HK-2 (cell line): Measurements from ENCODE around the gene ACO2.
"Not testable (repeated sequence)": the region's sequence is repeated elsewhere in the genome, so short reads cannot be mapped to it uniquely, and the experiment has no call there.

Experiments
- DNase-seq: peaks from one replicate; pipeline ENCODE4 v3.0.0-alpha.2; 2018; ENCODE audit not compliant: unreplicated experiment

ACO2 gene

DNA sequence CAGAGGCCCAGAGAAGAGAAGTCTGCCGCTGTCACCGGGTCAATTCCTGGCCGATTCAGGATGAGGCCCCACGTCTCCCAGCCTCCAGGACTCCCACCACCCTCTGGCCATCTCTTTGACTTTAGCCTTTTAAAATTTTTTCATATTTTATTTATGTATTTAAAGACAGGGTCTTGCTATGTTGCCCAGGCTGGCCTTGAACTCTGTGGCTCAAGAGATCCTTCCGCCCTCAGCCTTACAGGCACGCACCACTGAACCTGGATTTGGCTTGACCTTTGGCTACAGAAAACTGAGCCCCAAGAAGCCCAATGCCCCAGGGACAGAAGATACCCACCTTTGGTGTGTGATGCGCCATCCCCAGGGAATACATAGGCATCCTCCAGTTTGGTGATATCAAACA is 71.4 kb downstream of the ACO2 start:
- DNase-seq, result no peak

DNA sequence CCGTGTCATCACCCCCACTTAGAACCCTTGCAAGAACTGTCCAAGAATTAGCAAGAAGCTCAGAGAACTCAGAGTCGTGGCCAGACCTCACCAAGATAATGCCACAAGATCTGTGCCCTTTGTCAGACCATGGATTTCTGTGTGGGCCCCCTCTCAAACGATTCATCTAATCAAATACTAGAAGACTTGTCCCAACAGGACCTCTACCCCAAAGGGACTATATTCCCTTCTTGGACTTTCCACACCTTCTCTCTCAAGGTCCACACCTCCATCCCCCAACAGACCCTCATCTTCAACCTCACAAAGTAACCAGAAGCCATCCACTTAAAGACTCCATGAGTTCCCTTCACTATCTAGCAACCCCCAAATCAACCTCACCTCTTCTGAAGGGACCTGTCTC is 72.6 kb downstream of the ACO2 start:
- DNase-seq, result no peak

DNA sequence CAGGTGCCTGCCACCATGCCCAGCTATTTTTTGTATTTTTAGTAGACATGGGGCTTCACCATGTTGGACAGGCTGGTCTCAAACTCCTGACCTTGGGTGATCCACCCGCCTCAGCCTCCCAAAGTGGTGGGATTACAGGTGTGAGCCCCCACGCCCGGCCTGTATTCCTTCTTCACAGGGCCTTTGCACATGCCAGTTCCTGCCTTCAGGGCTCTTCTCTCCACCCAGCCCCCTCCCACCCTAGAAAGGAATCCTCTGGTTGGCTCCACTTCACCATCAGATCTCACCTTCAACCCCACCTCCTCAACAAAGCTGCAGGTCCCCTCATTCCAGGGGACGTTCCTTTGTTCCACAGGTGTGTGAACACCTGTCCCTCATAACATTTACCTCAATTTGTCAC is 73.3 kb downstream of the ACO2 start:
- no peak for DNase-seq

DNA sequence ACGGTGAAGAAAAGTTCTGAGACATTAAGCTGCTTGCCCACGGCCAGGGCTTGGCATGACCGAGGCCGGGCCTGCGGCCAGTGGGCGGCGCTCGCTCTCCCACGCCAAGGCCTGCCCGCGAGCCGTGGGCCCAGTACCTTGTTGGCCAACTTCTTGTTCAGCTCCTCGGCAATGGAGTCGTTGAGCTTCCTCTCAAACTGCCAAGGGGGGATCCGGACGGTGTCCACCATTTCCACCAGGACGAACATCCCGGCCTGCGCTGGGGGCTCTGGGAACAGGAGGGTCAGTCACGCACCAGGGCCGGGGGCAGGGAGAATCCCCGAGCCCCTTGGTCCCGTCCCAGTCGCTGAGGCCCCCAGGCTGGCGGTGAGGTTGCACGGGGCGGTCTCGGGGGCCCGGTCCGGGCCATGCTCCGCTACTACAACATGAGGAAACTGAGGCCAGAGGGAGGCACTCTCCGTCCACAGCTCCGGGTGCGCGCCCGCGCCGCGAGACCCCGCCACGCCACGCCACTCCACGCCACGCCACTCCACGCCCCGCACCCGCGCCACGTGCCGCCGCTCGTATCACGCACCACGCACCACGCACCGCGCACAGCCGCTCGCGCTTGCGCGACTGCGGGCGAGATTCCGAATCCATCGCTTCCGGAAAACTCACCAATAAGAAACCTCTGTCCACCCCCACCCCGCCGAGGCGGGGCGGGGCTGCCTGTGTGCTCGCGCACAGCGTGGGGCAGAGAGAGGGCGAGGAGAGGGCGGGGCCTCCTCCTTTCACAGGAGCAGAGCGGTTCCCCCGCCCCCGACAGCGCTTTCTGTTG is 75.1 kb downstream of the ACO2 start, which contains the start of gene POLR3H:
TSS of gene POLR3H (minus strand) at position 617 of the 817 bp plus-strand sequence. CDS start at position 248, 369 bp downstream.
- peak; percentile 95 for DNase-seq

DNA sequence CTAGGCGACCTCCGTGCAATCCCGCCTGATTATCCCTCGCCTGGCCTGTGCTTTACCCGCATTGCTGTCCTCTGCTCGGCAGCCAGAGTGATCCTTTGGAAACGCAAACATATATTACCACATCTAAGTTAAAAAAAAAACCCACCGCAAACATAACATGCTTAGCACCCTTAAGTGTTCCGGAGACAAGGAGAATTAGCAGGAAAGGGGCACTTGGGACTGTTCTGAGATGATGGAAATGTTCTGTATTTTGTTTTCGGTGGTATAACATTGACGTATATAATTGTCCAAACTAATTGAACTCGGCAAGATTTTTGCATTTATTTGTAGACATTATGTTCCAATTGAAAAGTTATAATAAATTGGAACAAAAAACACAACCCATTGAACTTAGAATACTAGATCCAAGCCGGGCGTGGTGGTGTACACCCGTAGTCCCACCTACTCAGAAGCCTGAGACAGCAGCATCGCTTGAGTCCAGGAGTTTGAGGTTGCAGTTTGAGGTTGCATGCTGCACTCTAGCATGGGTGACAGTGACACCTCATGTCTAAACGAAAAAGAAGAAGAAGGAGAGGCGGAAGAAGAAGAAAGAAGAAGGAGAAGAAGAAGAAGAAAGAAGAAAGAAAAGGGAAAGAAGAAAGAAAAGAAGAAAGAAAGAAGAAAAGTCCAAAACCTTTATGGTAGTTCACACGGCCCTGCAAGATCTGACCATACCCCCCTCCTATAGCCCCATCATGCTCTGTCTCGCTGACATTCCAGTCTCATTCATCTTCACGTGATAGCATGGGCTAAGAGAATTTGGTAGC is 76.0 kb downstream of the ACO2 start:
- no peak for DNase-seq

DNA sequence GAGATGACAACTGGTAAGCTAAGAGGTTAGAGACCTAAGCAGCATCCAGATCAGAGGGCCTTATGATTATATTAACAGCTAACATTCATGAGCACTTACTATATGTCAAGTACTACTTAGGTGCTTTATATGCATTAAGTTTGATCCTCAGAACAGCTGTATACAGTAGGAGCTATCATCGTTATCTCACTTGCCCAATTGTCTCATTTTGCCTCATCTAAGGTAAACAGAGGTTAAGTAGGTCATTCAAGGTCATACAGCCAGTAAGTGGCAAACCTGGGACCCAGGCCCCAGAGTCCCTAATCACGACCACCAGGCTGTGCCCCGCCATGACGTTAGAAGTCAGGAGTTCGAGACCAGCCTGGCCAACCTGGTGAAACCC is 79.9 kb downstream of the ACO2 start:
- DNase-seq, result no peak

DNA sequence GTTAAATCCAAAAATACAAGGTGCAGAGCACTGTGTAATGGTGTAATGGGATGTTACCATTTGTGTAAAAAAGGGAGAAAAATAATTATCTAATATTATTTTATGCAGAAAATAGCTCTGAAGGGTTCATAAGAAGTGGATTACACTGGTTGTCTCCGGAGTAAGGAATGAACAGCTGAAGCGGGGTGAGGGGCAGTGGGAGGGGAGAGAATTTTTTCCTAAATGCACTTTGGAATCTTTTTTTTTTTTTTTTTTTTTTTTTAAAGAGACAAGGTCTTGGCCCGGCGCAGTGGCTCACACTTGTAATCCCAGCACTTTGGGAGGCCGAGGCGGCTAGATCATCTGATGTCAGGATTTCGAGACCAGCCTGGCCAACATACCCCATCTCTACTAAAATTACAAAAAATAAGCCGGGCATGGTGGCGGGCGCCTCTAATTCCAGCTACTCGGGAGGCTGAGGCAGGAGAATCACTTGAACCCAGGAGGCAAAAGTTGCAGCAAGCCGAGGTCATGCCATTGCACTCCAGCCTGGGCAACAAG is 82.1 kb downstream of the ACO2 start:
- DNase-seq, result no peak

DNA sequence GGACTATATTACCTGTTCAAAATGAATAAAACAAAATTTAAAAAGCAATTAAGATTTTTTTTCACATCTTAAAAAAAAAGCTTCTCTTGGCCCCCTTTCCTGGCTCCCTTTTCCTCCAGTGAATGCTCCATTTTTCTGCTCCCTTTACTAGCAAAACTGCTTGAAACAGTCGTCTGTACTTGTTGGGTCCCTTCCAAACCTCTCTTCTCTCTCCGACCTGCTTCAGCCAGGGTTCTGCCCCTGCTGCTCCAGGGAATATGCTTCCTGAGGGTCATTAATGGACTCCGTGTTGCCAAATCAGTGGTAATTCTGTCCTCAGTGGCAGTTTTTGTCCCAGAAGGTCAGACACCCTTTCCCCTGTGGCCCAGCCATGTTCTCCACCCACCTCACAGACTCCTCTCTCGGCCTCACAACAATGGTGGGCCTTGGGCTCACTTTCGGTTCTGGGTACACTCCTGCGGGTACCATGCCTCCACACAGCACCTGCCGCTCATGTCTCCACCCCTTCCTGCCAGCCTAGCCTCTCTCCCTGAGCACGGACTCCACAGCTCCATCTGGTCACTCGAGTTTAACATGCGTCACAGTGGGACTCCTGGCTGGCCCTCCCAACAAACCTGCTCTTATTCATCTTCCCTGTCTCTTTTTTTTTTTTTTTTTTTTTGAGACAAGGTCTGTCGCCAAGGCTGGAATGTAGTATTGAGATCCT is 83.1 kb downstream of the ACO2 start:
- DNase-seq, result no peak

DNA sequence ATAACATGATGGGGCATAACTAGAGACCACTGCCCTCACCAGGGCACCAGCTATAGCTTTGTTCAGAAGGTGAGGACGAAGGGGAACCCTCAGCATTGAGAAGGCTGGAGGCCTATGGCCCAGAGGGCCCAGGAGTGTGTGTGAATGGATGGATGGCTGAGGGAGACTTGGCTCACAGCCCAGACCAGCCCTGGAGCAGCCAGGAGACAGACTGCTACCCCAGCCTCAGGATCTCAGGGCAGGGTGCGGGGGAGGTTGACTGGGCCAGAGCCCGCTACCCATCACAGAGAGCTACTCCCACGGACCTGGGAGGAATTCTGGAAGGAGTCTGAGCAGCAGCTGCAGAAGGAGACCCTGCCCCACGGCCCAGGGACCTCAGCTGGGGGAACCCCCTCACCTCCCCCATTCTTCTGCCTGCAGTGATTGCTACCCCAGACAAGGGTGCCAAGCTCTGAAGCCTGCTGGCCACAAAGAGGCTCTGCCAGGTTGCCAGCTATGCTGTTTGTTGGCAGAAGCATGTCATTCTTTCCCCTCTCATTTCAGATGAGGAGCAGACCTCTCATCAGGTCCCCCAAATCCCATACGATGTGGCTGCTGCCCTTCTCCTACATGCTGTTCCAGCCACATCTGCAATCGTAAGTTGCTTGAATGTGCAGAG is 86.5 kb downstream of the ACO2 start:
- no peak for DNase-seq

DNA sequence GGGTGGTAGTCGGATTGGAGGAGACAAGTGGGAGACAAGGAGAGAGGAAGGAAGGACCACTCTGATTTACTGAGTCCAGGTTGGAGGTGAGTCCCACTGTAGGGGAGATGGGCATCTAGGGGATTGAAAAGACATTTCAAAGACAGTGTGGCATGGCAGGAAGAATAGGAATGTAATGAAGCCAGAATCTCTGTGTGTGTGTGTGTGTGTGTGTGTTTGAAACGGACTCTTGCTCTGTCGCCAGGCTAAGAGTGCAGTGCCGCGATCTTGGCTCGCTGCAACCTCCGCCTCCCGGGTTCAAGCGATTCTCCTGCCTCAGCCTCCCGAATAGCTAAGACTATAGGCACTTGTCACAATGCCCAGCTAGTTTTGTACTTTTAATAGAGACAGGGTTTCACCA is 87.6 kb downstream of the ACO2 start:
- no peak for DNase-seq

DNA sequence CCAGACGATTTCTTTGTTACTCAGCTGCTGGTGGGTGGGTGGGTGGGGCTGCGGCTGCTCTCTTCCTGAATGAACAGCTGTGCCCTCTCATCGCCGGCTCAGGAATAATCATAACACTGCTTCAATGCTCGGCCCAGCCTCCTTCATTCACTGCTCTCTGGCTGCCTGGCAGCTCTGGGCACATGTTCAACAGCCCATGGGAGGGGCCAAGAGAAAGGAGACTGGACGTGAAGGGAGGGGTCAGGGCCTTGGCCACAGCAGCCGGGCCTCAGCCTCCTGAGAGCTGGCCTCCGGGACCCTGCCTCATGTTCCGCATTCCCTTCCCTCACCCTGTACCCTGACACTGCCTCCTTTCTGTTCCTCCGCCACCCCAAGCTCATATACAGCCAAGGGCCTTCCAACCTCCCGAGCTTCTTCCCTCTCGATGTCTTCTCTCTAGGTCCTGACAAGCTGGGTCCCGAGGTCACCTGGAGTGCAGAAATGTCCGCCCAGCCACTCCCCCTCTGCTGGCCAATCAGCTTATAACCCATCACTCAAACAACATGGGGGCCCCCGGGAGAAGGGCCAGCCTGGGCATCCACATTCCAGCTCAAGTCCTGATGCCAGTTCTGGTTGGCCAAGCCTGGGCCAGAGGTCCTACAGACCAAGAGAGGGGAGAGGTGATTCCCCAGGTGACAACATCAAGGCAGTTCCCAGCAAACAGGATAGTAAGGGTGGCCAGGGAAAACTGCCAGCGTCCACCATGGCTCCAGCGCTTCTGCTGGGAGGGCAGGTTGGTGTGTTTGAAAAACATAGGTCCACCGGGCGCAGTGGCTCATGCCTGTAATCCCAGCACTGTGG is 88.7 kb downstream of the ACO2 start:
- DNase-seq, result no peak

DNA sequence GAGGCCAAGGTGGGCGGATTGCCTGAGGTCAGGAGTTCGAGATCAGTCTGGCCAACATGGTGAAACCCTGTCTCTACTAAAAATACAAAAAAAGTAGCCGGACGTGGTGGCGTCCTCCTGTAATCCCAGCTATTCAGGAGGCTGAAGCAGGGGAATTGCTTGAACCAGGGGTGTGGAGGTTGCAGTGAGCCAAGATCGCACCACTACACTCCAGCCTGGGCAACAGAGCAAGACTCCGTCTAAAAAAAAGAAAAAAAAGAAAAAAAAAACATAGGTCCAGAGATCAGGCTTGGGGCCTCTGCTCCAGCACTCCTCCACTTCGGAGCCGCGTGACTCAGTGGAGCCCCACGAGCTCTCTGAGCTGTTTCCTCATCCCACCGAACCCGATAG is 89.3 kb downstream of the ACO2 start:
- DNase-seq, result not testable (repeated sequence)

DNA sequence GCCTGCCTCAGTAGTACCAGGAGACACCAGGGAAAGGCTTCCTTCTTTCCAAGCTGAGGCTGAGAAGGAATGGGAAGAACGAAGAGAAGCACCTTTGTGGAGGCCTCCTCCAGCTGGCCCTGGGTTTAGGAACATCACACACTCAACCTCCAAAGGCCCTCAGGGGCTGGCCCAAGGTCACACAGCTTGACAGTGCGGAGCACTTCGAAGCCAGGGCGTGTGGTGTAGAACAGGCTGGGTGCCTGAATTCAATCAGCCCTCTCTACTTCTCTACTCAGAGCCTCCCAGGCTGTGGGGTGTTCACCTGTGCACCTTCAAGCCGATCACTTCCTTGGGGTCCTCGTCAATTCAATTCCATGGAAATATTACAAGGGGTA is 91.2 kb downstream of the ACO2 start:
- no peak for DNase-seq

DNA sequence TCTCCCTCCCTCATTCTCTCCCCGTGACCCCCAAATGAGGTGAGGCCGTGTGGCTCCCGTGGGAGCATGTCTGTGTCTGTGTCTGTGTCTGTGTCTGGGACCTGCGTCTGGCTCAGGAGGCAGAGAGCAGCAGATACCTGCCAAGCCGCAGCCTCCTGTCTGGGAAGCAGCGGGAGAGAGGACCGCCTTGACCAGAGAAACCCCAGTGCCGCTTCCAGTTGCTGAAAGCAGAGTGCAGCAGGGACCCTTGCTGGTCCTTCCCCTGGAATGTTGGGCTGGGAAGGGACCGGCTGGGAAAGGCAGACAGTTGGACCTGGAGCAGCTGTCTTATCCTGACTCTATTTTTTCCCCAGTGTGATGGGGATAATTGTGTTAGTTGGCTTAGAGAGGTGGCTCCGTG is 92.4 kb downstream of the ACO2 start:
- DNase-seq, result peak; percentile 18

DNA sequence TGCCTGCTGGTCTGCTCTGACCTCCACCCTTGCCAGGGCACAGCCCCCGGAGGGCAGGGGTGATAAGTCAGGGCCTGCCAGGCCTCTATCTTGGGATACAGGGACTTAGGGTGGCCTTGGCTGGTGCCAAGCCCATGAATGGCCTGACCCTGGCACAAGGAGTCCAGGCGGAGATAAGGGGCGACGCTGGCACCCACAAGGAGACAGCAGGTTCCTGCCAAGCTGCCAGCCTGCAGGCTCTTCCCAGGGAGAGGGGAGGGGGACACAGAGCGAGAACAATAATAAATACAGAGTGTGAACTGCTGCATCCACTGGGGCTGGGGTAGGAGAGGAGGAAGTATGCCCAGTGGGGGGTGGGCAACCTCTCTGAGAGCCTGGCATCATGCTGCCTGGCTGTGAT is 92.9 kb downstream of the ACO2 start:
- no peak for DNase-seq

DNA sequence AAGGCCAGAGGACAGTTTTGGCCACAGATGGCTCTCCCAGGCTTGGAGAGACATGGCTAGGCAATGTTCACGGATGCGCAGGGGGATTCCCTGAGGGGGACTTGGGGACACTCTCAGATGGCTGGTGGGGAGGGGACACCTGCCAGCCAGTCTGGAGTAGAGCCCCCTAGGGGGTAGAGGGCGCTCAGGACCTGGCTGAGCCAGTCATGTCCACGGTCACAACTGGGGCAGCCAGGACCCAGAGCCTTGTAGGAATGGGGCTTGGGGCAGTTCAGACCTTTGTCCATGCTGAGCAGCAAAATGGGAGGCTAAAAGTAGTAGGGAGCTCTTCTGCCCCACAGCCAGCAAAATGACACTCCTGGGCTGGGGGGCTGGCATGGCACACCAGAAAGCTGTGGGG is 93.5 kb downstream of the ACO2 start:
- no peak for DNase-seq

DNA sequence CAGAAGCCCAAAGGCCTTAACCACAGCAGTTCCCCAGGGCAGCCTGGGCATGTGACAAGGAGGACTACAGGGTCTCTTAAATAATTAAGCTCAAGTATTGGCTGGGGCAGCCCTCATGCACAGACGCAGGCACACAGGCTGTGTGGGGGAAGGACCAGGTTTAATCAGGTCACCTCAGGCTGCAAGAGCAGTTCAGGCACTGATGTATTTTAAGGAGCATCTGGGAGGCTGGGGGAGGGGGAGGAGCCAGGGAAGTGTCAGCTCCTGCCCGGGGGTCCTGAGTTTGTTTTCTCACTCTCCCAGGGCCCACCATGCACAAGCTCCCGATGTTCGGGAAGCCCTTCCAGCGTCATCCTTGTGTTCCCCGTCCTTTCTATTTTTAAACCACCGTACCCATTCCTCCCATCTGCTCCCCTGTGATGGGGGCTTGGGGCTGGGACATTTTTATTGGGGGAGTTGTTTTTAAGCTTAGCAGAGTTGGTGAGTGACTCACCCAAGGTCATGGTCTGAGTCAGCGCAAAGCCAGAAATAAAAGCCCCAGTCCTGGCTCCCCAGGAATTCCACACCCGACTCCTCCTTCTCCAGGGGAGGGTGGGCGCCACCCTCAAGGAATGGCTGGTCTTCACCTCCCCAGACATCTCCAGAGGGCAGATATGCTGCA is 94.3 kb downstream of the ACO2 start:
- peak; percentile 52 for DNase-seq

DNA sequence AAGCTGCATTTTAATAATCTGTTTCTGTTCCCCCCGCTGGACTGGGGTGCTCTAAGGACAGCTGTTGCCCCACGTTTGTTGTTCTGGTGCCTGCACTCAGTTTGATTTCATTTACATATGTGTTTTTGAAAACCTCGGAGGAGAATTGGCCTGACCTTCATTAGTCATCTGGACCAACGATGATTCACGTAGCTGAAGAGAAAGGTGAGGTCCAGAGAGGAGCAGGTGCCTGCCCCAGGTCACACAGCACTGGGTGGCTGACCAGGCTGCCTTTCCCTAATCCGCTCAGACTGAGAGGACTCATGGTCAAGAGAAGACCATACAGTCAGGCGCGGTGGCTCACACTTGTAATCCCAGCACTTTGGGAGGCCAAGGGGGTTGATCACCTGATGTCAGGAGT is 95.6 kb downstream of the ACO2 start:
- no peak for DNase-seq

DNA sequence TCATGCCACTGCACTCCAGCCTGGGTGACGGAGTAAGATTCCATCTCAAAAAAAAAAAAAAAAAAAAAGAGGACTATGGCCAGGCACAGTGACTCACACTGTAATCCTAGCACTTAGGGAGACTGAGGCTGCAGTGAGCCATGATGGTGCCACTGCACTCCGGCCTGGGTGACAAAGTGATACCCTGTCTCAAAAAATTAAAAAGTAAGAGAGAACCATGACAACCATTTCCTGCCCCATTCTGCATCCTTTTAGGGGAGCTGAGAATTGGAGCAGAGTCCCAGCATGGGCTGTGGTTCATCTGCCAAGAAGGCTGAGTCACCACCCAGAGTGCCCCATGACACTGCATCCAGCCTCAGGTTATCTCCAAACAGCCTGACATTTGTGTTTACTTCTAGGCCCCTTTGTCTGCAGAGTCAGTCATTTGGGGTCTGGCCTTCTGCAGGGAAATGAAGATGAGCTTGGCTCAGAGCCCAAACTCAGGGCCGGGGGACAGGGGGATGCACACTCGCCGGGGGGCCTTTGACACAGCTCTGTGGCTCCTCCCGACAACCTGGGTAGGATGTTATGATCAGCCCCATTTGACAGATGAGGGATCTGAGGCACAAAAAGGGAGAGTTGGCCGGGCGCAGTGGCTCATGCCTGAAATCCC is 96.6 kb downstream of the ACO2 start:
- peak; percentile 52 for DNase-seq

DNA sequence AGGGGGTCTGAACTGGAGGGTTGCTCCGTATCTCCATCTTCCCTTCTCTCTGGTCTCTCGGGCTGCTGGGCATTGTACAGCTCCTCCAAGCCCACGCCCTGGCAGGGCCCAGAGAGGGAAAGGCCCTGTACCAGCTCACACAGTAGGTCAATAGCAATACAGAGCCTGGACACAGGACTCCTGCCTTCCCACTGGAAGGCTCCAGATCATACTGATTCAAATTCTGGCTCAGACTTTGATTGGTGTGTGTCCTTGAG is 98.5 kb downstream of the ACO2 start:
- DNase-seq, result no peak
